Endothelial cell of umbilical vein (primary cell): Measurements from ENCODE around the gene TSGA10IP. TPM values are rescaled to one million over a fixed set of nuclear protein-coding genes. Genes with fewer than 3 reads are reported as not detected.

Experiments used
- BruUV-seq: library from RNA; stranded (reverse); fragments of 400-500 nt; replicated peaks from 2 replicates; lab custom pipeline; 2021; lab: Mats Ljungman, UMichigan
- CTCF ChIA-PET: fragments of 300-600, 350-600 bp; sonication (Branson Sonifier 250); formaldehyde crosslinking; loops from one replicate; lab custom pipeline; 2021; ENCODE audit warnings: antibody characterized with exemption, inconsistent platforms; lab: Charles Lee
- POLR2A ChIA-PET: fragments of 300-600, 350-600 bp; sonication (Branson Sonifier 250); formaldehyde crosslinking; loops from one replicate; lab custom pipeline; 2021; ENCODE audit warnings: antibody characterized with exemption, inconsistent platforms; lab: Charles Lee
- DNase-seq: peaks from one replicate; pipeline ENCODE4 v3.0.0-alpha.2; 2011; ENCODE audit warnings: low read depth, low spot score
- FAIRE-seq: peaks from 2 replicates; lab custom pipeline; 2011; peaks lifted over from hg19 to GRCh38; lab: Jason Lieb, UNC
- H2AFZ ChIP-seq: 2 replicates; pipeline ENCODE4 v1.6.0; 2012; ENCODE audit warnings: low read depth, low read length, control low read depth, inconsistent platforms
- H3K27ac ChIP-seq: 2 replicates; pipeline ENCODE4 v1.5.1; 2011; ENCODE audit warnings: low read depth, mild to moderate bottlenecking, control low read depth, low read length, moderate library complexity; ENCODE audit not compliant: insufficient read depth
- H3K27me3 ChIP-seq, 2 experiments: 2 replicates each; pipeline versions ENCODE4 v1.6.0 to v1.6.1; 2011; ENCODE audit warnings: low read length in 2 of 2, mixed read lengths in 1 of 2; ENCODE audit not compliant: control insufficient read depth in 2 of 2, insufficient read depth in 2 of 2
- H3K36me3 ChIP-seq, 2 experiments: 2 replicates in 1 of 2; 3 replicates in 1 of 2; pipeline ENCODE4 v1.5.1; 2011; ENCODE audit warnings: low read length in 2 of 2, mild to moderate bottlenecking in 1 of 2, moderate library complexity in 1 of 2; ENCODE audit not compliant: control insufficient read depth in 2 of 2, insufficient read depth in 2 of 2; ENCODE audit errors: extremely low read depth in 1 of 2
- H3K4me1 ChIP-seq: 3 replicates; pipeline ENCODE4 v1.5.1; 2011; ENCODE audit warnings: mild to moderate bottlenecking, low read length; ENCODE audit not compliant: control insufficient read depth, insufficient read depth; ENCODE audit errors: extremely low read depth
- H3K4me2 ChIP-seq: 2 replicates; pipeline ENCODE4 v1.6.1; 2011; ENCODE audit warnings: low read length, control low read depth, mixed read lengths; ENCODE audit not compliant: insufficient read depth
- H3K4me3 ChIP-seq, 3 experiments: fragments of 200-600 bp in 1 of 3; sonication (generic), shearing (Covaris generic) in 1 of 3; replicated peaks in 1 of 3; 2 replicates each; pipeline ENCODE4 v1.5.1; 2011 to 2016; ENCODE audit warnings: control low read depth in 3 of 3, low read length in 3 of 3, mild to moderate bottlenecking in 2 of 3, inconsistent platforms in 1 of 3, low read depth in 1 of 3, moderate library complexity in 1 of 3; ENCODE audit not compliant: insufficient read depth in 1 of 3
- H3K79me2 ChIP-seq: 2 replicates; pipeline ENCODE4 v1.6.0; 2012; ENCODE audit warnings: low read length, inconsistent platforms; ENCODE audit not compliant: control insufficient read depth, insufficient read depth
- H3K9ac ChIP-seq: replicated peaks from 2 replicates; pipeline ENCODE3; 2011; ENCODE audit warnings: low read length, control low read depth; ENCODE audit not compliant: insufficient read depth; ENCODE audit errors: extremely low read depth
- H3K9me1 ChIP-seq: replicated peaks from 3 replicates; pipeline ENCODE4 v1.6.0; 2011; ENCODE audit warnings: mild to moderate bottlenecking, low read length; ENCODE audit not compliant: control insufficient read depth, insufficient read depth; ENCODE audit errors: extremely low read depth
- H3K9me3 ChIP-seq: replicated peaks from 2 replicates; pipeline ENCODE4 v1.5.1; 2012; ENCODE audit warnings: low read length, inconsistent platforms; ENCODE audit not compliant: control insufficient read depth, insufficient read depth
- H4K20me1 ChIP-seq: replicated peaks from 2 replicates; pipeline ENCODE3; 2011; ENCODE audit warnings: mild to moderate bottlenecking, low read length; ENCODE audit not compliant: control insufficient read depth, insufficient read depth; ENCODE audit errors: extremely low read depth
- CTCF ChIP-seq, 2 donors: IDR thresholded peaks; 1 replicate in 1 of 2; 2 replicates in 1 of 2; pipeline ENCODE4 v1.5.1; 2011; ENCODE audit warnings: low read length in 2 of 2, mild to moderate bottlenecking in 2 of 2, moderate library complexity in 2 of 2, control low read depth in 1 of 2, inconsistent platforms in 1 of 2, low read depth in 1 of 2; ENCODE audit not compliant: insufficient read depth in 1 of 2; ENCODE audit errors: extremely low read depth in 1 of 2
- EZH2 ChIP-seq: IDR thresholded peaks from 2 replicates; pipeline ENCODE4 v1.6.1; 2012; ENCODE audit warnings: borderline replicate concordance, low read depth, mild to moderate bottlenecking, moderate library complexity, low read length, inconsistent platforms; ENCODE audit not compliant: severe bottlenecking
- FOS ChIP-seq: IDR thresholded peaks from 2 replicates; pipeline ENCODE4 v1.6.1; 2011; ENCODE audit warnings: mild to moderate bottlenecking, low read length, moderate library complexity, borderline replicate concordance; ENCODE audit not compliant: insufficient read depth
- JUN ChIP-seq: IDR thresholded peaks from 2 replicates; pipeline ENCODE4 v1.6.1; 2011; ENCODE audit warnings: borderline replicate concordance, low read depth; ENCODE audit not compliant: insufficient read length, insufficient read depth
- MYC ChIP-seq: IDR thresholded peaks from one replicate; pipeline ENCODE4 v1.6.1; 2011; ENCODE audit warnings: mild to moderate bottlenecking, low read depth, low read length
- POLR2A ChIP-seq: IDR thresholded peaks from 2 replicates; pipeline ENCODE4 v1.6.1; 2012; ENCODE audit warnings: low read depth, mild to moderate bottlenecking, control low read depth, low read length
- POLR2AphosphoS5 ChIP-seq: IDR thresholded peaks from 2 replicates; pipeline ENCODE4 v1.6.1; 2012; ENCODE audit warnings: low read depth, mild to moderate bottlenecking, control low read depth, low read length, moderate library complexity; ENCODE audit not compliant: insufficient read depth
- dilution Hi-C: fragments of 300-500 bp; cut with MboI; formaldehyde crosslinking; loops from one replicate; pipeline ENCODE4 v1.15.0; 2019; ENCODE audit warnings: low sequenced_read_pairs; ENCODE audit not compliant: extremely low pct_ligation_motif_present
- intact Hi-C: fragments of 100-400 bp; cut with micrococcal nuclease; formaldehyde crosslinking; loops from one replicate; pipeline ENCODE4 v1.10.0; 2022
- polyA plus RNA-seq, 4 experiments: library from polyadenylated mRNA; depleted of rRNA in 3 of 4; stranded (reverse) in 3 of 4; unstranded in 1 of 4; fragments of >200 nt; gene quantifications; 2 replicates each; pipeline versions ENCODE4 v1.2.1 to v1.2.3, GENCODE V29; 2011 to 2012; ENCODE audit warnings: missing spikeins in 1 of 4
- total RNA-seq: library from RNA; stranded (reverse); gene quantifications from 2 replicates; pipeline ENCODE4 v1.2.3, GENCODE V29; 2021

Gene TSGA10IP
- total and polyA plus RNA-seq, 2 donors (not counting 3 experiments of a cell fraction or from before 2014, with no cell fraction given), result not detected

GRCh38 chr11:66003291-66003690 lies 58.0 kb downstream of the TSGA10IP start:
- ChIA-PET POLR2A (interaction anchor here (0.7 to 1.5 kb wide), 2 partner anchors 19 to 340 kb away, joined by 4 to 5 read pairs; partner anchors contain the start of gene RELA), CTCF (interaction anchor here (1.1 to 1.9 kb wide), 4 partner anchors 17 to 119 kb away, joined by 3 to 14 read pairs (median 7); no protein-coding TSS in a partner anchor)
- BruUV-seq, result no TSS peak
- H3K36me3 ChIP-seq, result peaks cover 8 to 19% of the 10 kb centered on the region in 2 experiments
- H3K27ac ChIP-seq, result no peak overlapping the region
- peak overlapping the region; percentile 68 to 88 (median 82) for H3K4me3 ChIP-seq
- no peaks in the 10 kb centered on the region for H4K20me1 ChIP-seq
- no peak overlapping the region for H2AFZ ChIP-seq
- peak overlapping the region; percentile 82 for H3K4me2 ChIP-seq
- no peak for TF ChIP-seq JUN
- TF ChIP-seq POLR2AphosphoS5, result no peak
- no peak for TF ChIP-seq POLR2A
- TF ChIP-seq MYC, result no peak
- no peak for TF ChIP-seq FOS
- no peak for TF ChIP-seq CTCF (IDR thresholded peaks at IDR 0.05; ENCODE audit: extremely low read depth in 1 of 2, insufficient read depth in 1 of 2, low read depth in 1 of 2, low read length in 2 of 2)
- TF ChIP-seq EZH2, result no peak
- intact Hi-C loops, result loop anchor here (2.0 kb wide), 1 partner anchor 42 kb away; no protein-coding TSS in a partner anchor
- dilution Hi-C loops, result no loop called here
- DNase-seq, result no peak
- FAIRE-seq, result no peak
- peaks cover 9% of the 10 kb centered on the region for H3K4me1 ChIP-seq
- no peaks in the 10 kb centered on the region for H3K9me3 ChIP-seq
- peaks cover 38% of the 10 kb centered on the region for H3K79me2 ChIP-seq
- H3K9ac ChIP-seq, result peak overlapping the region; percentile 74
- no peaks in the 10 kb centered on the region for H3K27me3 ChIP-seq
- no peaks in the 10 kb centered on the region for H3K9me1 ChIP-seq
